Osteoblast (primary cell): ENCODE results near the gene CLCN5. TPM values are rescaled to one million over a fixed set of nuclear protein-coding genes. Genes with fewer than 3 reads are reported as not detected.

Experiments
- DNase-seq: peaks from one replicate; pipeline ENCODE4 v3.0.0; 2011; ENCODE audit warnings: low spot score, mixed read lengths; ENCODE audit not compliant: insufficient read length; ENCODE audit errors: missing footprints
- H2AFZ ChIP-seq: 2 replicates; pipeline ENCODE4 v1.6.0; 2011; ENCODE audit warnings: mild to moderate bottlenecking, low read length
- H3K27ac ChIP-seq: 2 replicates; pipeline ENCODE4 v1.5.1; 2011; ENCODE audit warnings: mild to moderate bottlenecking, low read depth, low read length, moderate library complexity
- H3K27me3 ChIP-seq: 2 replicates; pipeline ENCODE4 v1.6.0; 2012; ENCODE audit warnings: mild to moderate bottlenecking, control low read depth, inconsistent platforms, low read length, moderate library complexity; ENCODE audit not compliant: insufficient read depth
- H3K36me3 ChIP-seq: 2 replicates; pipeline ENCODE4 v1.5.1; 2011; ENCODE audit warnings: mild to moderate bottlenecking, low read length, control low read depth, moderate library complexity; ENCODE audit not compliant: insufficient read depth
- H3K4me1 ChIP-seq: 2 replicates; pipeline ENCODE4 v1.5.1; 2011; ENCODE audit warnings: mild to moderate bottlenecking, low read length, control low read depth, moderate library complexity; ENCODE audit not compliant: insufficient read depth
- H3K4me2 ChIP-seq: 2 replicates; pipeline ENCODE4 v1.6.0; 2011; ENCODE audit warnings: mild to moderate bottlenecking, low read length; ENCODE audit not compliant: insufficient read depth
- H3K4me3 ChIP-seq: fragments of 200-600 bp; sonication (generic); 3 replicates; pipeline ENCODE4 v1.5.1; 2012; ENCODE audit warnings: mild to moderate bottlenecking, low read length, inconsistent platforms; ENCODE audit not compliant: insufficient read depth
- H3K79me2 ChIP-seq: 2 replicates; pipeline ENCODE4 v1.6.0; 2012; ENCODE audit warnings: mild to moderate bottlenecking, low read length, control low read depth, inconsistent platforms; ENCODE audit not compliant: insufficient read depth
- H3K9me3 ChIP-seq: 2 replicates; pipeline ENCODE4 v1.5.1; 2011; ENCODE audit warnings: low read depth, low read length, control low read depth
- H4K20me1 ChIP-seq: 2 replicates; pipeline ENCODE4 v1.6.0; 2012; ENCODE audit warnings: mild to moderate bottlenecking, low read length, control low read depth; ENCODE audit not compliant: insufficient read depth
- total RNA-seq: library from RNA; depleted of rRNA; stranded (reverse); fragments of >200 nt; gene quantifications from 2 replicates; pipeline ENCODE4 v1.2.3, GENCODE V29; 2012
- TF ChIP-seq, protein P1 (sequence below): IDR thresholded peaks from 2 replicates; pipeline ENCODE4 v1.5.1; 2011; ENCODE audit warnings: mild to moderate bottlenecking, low read depth, low read length, moderate library complexity; ENCODE audit errors: extremely low read depth

Gene CLCN5
- total RNA-seq, 1 donor: 13.0 TPM

DNA sequence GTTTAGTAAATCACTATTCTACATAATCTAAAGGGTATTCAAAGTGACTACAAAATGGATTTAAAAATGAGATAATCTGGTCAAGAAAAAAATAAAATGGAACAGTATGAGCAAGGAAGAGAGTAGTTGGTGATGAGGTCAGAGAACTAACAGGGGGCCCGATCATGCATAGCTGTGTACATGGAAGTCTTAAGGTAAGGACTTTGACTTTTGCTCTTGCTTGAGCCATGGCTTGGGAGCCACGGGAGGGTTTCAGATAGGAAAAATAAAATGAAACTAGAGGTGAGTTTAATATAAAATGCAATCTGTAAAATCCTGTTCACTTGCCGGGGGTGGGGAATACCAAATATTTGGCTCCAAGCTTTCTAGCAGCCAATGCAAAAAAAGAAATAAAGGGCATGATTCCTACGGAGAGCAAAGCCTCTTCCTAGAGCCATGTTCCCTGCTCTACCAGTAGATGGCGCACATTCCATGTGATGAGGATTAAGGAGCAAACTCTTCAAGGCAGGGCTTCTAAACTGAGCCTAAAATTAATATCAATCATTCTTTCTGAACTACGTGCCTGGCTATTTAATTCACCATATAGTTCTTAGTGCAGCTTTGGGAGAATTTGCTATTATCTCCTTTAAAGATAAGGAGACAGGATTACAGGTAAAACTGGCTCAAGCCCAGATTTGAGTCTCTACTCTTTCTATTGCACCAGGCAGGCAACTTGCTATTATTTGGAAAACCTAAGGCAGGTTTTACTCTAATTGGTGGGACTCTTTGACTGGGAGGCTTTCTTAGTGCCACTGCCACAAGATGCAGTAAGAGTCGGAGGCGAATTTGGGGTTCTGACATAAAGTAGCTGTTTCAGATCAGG lies 6.8 kb upstream of the CLCN5 start:
- Histone ChIP-seq H3K79me2 (no peaks in the 10 kb centered on the region), H3K27me3 (peaks cover 3% of the 10 kb centered on the region), H3K4me1 (no peaks in the 10 kb centered on the region), H3K9me3 (no peaks in the 10 kb centered on the region), H3K27ac (no peak overlapping the region), H3K4me3 (no peak overlapping the region), H4K20me1 (no peaks in the 10 kb centered on the region), H3K4me2 (no peak overlapping the region), H3K36me3 (no peaks in the 10 kb centered on the region), H2AFZ (no peak overlapping the region)
- TF ChIP-seq, protein P1, sequence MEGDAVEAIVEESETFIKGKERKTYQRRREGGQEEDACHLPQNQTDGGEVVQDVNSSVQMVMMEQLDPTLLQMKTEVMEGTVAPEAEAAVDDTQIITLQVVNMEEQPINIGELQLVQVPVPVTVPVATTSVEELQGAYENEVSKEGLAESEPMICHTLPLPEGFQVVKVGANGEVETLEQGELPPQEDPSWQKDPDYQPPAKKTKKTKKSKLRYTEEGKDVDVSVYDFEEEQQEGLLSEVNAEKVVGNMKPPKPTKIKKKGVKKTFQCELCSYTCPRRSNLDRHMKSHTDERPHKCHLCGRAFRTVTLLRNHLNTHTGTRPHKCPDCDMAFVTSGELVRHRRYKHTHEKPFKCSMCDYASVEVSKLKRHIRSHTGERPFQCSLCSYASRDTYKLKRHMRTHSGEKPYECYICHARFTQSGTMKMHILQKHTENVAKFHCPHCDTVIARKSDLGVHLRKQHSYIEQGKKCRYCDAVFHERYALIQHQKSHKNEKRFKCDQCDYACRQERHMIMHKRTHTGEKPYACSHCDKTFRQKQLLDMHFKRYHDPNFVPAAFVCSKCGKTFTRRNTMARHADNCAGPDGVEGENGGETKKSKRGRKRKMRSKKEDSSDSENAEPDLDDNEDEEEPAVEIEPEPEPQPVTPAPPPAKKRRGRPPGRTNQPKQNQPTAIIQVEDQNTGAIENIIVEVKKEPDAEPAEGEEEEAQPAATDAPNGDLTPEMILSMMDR: peak; percentile 90
- DNase-seq: peak; percentile 90

DNA sequence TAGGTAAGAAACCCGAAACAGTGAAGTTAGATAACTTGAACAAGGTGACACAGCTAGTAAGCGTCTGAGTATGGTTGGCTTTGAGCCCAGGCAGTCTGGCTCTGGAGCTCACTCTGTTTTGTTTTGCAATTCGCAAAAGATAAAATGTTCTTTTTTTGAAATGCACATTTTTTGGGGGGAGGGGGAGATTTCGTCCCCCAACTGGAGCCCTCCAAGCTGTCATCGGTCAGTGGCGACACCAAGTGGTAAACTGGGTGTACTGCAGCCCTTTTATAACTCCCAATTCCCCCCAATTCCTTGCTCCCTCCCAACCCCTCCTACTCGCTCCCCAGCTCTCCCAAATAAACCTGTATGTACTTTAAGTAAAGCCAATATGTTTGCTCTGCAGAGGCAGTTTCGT lies 2.8 kb upstream of the CLCN5 start:
- TF ChIP-seq, protein P1: peak; percentile 80
- Histone ChIP-seq H2AFZ (no peak overlapping the region), H3K27me3 (no peaks in the 10 kb centered on the region), H4K20me1 (no peaks in the 10 kb centered on the region), H3K36me3 (no peaks in the 10 kb centered on the region), H3K4me3 (no peak overlapping the region), H3K79me2 (no peaks in the 10 kb centered on the region), H3K27ac (no peak overlapping the region), H3K9me3 (no peaks in the 10 kb centered on the region), H3K4me2 (no peak overlapping the region), H3K4me1 (no peaks in the 10 kb centered on the region)
- peak; percentile 36 for DNase-seq

DNA sequence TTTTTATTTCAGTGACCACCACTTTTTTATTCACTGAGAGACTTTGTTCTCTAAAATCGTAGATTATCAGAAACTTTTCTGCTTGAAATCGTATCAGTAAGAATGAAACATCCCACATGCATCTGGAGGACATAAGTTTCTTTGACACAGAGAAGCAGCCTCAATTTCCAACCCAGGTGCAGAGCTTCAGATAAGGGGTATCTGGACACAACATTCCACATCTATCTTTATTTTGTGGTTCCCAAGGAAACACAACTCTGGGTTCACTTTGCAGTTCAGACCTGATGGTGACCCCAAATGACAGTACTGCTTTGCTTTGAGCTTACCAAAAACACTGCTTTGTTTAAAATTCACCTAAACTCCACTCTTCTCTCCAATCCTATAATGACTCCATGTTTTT lies 1.3 kb upstream of the CLCN5 start:
- TF ChIP-seq, protein P1: no peak
- no peak overlapping the region for H3K4me3 ChIP-seq
- H2AFZ ChIP-seq: no peak overlapping the region
- no peaks in the 10 kb centered on the region for H4K20me1 ChIP-seq
- H3K27ac ChIP-seq: no peak overlapping the region
- DNase-seq: no peak
- no peaks in the 10 kb centered on the region for H3K9me3 ChIP-seq
- H3K79me2 ChIP-seq: no peaks in the 10 kb centered on the region
- H3K4me1 ChIP-seq: no peaks in the 10 kb centered on the region
- H3K4me2 ChIP-seq: no peak overlapping the region
- no peaks in the 10 kb centered on the region for H3K27me3 ChIP-seq
- H3K36me3 ChIP-seq: no peaks in the 10 kb centered on the region

DNA sequence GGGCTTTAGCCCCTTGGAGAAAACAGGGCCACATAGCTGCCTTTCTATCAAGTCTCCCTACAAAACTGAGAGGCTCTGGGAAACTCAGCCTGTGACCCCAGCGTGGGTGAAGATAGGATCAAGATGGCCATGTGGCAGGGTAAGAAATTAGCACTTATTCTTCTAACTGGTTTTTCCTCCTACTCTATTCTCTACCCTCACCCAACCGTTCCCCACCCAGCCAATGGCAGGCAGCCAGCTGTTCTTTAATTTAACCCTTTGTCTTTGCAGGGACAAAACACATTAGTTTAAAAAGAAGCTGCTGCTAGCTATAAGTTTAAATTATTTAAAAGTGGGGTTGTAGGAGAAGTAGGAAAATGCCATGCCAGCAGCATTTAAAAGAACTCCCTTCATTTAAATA lies 2.8 kb downstream of the CLCN5 start:
- H3K4me1 ChIP-seq: no peaks in the 10 kb centered on the region
- no peaks in the 10 kb centered on the region for H3K27me3 ChIP-seq
- no peak overlapping the region for H3K27ac ChIP-seq
- H2AFZ ChIP-seq: no peak overlapping the region
- no peaks in the 10 kb centered on the region for H3K36me3 ChIP-seq
- H3K4me3 ChIP-seq: no peak overlapping the region
- H3K4me2 ChIP-seq: no peak overlapping the region
- H3K9me3 ChIP-seq: no peaks in the 10 kb centered on the region
- no peaks in the 10 kb centered on the region for H3K79me2 ChIP-seq
- TF ChIP-seq, protein P1: no peak
- H4K20me1 ChIP-seq: no peaks in the 10 kb centered on the region
- DNase-seq: no peak
